Epidermal melanocyte (primary cell): ENCODE measurements around the gene BMPR2.
A peak's percentile ranks its signal among the peaks of the same experiment; 100 is the strongest.
"Not testable (repeated sequence)": the region's sequence is repeated elsewhere in the genome, so short reads cannot be mapped to it uniquely, and the experiment has no call there.

ENCODE experiments used
- DNase-seq: peaks from one replicate; pipeline ENCODE4 v3.0.0; 2011; ENCODE audit warnings: low spot score; ENCODE audit not compliant: insufficient read length

Gene BMPR2

DNA sequence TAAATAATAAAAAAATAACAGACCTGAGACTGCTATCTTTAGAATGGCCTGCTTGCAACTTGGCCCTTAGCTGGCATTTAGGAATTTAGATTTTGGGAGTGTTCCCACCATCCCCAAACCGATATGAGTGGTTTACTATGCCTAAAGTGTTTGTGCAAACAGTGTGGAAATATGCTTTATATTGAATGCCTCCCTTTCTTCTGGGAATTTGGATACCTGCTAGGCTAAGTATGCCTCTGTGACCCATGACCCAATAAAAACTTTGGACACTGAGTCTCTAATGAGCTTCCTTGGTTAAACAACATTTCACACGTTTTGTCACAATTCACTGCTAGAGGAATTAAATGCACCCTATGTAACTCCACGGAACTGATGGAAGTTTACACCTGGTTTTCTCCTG, 73.2 kb downstream of the BMPR2 start:
- DNase-seq: no peak

DNA sequence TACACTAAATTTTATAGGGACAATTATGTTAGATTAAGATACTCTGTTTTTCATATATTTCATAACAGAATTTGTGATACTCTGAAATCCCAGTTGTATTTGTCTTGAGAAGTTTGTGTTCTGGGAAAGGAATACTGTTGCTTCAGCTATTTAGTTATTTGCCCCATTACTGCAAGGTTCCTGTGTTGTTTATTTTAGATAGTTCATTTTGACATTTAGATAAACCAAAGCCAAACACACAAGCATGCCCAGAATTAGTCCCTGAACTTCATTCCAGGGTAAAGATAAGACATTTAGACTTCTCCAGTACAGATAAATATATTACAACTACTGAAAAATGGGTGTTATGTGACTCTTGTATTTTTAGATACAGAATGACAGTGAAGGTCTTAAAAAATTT, 74.7 kb downstream of the BMPR2 start:
- no peak for DNase-seq

DNA sequence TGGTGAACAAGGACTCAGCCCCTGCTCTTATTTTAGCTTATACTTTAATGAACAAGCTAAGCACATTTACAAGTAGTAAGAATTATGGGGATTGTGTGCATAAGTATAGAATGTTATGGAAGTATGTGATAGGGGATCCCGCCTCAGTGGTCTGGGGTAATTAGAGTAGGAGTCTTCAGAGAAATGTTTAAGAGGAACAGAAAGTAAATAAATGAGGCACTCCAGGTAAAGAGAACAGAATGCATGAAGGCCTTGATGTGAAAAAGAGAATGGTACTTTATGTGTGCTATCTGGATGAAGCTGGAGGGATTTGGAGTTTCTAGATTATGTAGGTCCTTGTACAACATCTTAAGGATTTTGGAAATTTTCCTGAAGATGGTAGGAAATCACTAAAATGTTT, 76.6 kb downstream of the BMPR2 start:
- DNase-seq: no peak

DNA sequence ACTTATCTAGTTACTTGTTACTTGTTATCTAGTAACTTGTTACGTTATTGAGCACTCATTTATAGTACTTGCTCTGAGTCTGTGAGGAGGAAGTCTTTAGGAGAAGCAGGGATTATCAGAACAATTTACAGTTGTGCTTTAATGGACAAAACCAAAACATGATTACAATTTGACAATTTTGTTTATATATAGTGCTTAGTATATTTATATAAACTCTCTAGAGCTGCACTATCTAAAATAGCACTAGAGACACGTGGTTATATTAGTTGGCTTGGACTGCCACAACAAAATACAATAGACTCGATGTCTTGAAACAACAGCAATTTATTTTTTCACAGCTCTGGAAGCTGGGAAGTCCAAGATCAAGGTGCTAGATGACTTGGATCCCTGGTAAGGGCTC, 78.4 kb downstream of the BMPR2 start:
- no peak for DNase-seq

GRCh38 chr2:202455114-202455513, 79.0 kb downstream of the BMPR2 start:
- no peak for DNase-seq

GRCh38 chr2:202460119-202460518, 84.0 kb downstream of the BMPR2 start:
- DNase-seq: no peak

- no peak for DNase-seq
These were observed 103.0 kb downstream of the BMPR2 start for GRCh38 chr2:202479090-202479489.

- no peak for DNase-seq
These were observed 103.5 kb downstream of the BMPR2 start for GRCh38 chr2:202479610-202480009.

GRCh38 chr2:202486351-202486750, 110.2 kb downstream of the BMPR2 start:
- no peak for DNase-seq

DNA sequence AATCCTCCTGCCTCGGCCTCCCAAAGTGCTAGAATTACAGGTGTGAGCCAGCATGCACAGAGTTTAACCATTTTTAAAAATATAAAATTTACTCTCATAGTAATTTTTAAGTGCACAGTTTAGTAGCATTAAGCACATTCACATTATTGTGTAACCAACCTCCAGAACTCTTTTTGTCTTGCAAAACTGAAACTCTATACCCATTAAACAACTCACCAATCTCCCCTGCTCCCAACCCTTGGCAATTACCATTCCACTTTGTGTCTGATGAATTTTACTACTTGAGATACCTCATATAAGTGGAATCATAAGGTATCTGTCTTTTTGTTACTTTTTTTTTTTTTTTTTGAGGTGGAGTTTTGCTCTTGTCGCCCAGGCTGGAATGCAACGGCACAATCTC, 112.5 kb downstream of the BMPR2 start:
- no peak for DNase-seq

GRCh38 chr2:202490479-202490878, 114.4 kb downstream of the BMPR2 start:
- DNase-seq: no peak

DNA sequence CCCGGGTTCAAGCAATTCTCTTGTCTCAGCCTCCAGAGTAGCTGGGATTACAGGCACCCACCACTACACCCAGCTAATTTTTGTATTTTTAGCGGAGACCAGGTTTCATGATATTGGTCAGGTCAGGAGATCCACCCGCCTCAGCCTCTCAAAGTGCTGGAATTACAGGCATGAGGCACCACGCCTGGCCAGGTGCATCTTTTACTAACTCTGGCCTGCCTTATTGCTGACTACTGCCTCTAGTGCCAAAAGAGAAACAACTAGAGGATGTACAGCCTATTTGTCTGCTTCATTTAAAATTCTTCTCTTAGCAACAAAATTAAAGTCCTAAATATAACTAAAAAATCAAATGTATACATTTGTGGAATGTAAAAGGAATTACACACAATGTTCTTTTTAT, 115.4 kb downstream of the BMPR2 start:
- no peak for DNase-seq

- DNase-seq: peak; percentile 95
These were observed 118.4 kb downstream of the BMPR2 start for GRCh38 chr2:202494300-202495229.

GRCh38 chr2:202495230-202495604, 119.1 kb downstream of the BMPR2 start:
- DNase-seq: no peak

DNA sequence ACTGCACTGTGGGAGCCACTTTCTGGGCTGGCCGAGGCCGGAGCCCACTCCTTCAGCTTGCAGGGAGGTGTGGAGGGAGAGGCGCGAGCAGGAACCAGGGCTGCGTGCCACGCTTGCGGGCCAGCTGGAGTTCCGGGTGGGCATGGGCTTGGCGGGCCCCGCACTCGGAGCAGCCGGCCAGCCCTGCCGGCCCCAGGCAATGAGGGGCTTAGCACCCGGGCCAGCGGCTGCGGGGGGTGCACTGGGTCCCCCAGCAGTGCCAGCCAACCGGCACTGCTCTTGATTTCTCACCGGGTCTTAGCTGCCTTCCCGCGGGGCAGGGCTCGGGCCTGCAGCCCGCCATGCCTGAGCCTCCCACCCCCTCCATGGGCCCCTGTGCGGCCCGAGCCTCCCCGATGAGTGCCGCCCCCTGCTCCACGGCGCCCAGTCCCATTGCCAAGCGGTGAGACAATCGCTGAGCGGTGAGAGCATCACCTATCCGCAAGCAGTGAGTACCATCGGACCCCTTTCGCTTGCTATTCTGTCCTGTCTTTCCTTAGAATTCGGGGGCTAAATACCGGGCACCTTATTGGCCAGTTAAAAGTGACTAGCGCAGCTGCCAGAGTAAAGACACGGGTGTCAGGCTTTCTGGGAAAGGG, 120.8 kb downstream of the BMPR2 start:
- not testable (repeated sequence) for DNase-seq

DNA sequence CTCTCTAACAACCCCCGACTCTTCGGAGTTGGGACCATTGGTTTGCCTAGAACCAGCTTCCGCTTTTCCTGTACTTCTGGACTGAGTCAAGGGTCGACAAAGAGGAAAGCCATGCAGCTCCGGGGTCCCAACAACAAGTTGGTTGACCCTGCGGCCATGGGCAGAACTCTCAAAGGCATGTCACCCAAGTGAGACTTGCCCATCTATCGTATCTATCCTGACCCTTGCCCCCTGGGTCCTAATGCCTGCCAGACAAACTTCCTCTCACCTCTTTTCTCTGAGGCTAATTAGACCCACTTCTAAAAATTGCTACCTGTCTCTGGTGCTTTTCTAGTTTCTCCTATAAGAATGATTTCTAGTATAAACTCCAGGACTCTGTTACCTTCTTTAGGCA, 121.3 kb downstream of the BMPR2 start:
- not testable (repeated sequence) for DNase-seq

- not testable (repeated sequence) for DNase-seq
These were observed 123.7 kb downstream of the BMPR2 start for GRCh38 chr2:202499841-202500240.

DNA sequence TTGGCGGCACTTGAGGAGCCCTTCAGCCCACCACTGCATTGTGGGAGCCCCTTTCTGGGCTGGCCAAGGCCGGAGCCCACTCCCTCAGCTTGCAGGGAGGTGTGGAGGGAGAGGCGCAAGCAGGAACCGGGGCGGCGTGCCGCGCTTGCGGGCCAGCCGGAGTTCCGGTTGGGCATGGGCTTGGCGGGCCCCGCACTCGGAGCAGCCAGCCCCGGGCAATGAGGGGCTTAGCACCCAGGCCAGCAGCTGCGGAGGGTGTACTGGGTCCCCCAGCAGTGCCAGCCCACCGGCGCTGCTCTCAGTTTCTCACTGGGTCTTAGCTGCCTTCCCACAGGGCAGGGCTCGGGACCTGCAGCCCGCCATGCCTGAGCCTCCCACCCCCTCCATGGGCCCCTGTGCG, 127.1 kb downstream of the BMPR2 start:
- DNase-seq: not testable (repeated sequence)

DNA sequence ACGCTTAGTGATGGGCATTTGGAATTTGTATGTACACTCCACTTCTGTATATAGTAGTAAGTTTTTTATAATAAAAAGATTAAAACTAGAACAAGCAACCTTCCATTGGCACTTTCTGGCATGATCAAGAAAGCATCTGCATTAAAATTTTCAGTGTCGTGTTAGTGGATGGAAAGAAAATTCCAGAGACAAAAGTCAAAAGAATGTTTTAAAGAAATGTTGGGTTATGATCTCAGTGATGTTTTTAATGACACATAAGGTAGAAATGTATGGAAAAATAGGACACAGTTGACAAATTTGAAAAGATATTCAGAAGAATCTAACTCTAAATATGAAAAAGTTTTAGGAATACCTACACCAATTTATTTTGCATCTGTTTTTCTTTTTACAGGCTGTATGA, 132.6 kb downstream of the BMPR2 start:
- no peak for DNase-seq

GRCh38 chr2:202510911-202511310, 134.8 kb downstream of the BMPR2 start:
- DNase-seq: no peak

DNA sequence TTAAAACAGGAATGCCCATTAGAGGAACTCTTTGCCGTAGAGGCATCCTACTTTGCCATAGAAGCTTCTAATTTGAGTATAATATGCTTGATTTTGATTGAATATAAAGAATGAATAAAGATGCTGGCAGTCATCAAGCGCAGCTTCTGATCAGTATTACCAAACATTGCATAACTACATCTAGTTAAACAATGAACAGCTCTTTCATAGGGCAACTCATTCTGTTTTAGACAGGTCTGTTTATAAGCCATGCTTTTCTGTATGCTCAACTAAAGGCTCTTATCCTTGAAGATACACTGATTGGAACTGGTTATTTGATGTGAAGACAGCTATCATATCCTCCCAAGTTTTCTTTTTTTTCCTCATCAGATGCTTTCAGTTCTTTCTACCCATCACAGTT, 136.0 kb downstream of the BMPR2 start:
- no peak for DNase-seq

DNA sequence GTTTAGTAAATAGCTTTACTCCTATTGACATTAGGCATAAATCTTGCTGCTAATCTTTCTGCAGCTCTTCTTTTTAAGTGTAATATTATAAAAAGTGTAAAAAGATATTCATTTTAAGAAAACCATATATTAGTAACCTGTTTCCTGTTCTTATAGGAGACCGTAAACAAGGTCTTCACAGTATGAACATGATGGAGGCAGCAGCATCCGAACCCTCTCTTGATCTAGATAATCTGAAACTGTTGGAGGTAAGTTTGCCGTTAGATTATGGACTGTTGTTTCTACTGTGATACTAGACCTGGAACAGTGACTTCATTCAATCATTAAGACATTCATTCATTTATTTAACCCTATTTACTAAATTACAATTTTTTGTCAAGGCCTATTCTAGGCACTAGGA, 138.6 kb downstream of the BMPR2 start:
- no peak for DNase-seq

DNA sequence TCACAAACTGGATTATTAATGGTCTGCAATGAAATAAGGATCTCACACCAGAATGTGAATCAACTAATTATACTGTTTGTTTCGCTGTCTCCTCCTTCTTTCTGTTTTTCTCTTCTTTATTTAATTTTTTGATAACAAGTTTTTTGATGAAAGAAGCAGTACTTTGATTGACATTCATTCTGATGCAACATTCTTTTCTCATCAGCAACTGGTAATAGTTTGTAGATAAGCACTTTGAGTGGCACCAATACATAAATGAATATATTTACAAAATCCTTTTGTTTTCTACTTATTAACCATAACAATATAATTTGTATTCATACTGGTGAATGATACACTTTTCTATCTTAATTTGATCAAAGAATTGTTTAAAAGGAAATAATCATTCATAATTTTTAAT, 143.3 kb downstream of the BMPR2 start:
- no peak for DNase-seq
